SU-DHL-6 (cell line): Measurements from ENCODE around the gene DEDD2.

Source experiments
- H2AFZ ChIP-seq: fragments of 200-600 bp; sonication (generic); 2 replicates; pipeline ENCODE4 v1.6.1; 2014; ENCODE audit warnings: low read depth, mild to moderate bottlenecking, moderate library complexity, mixed read lengths, antibody characterized with exemption, low read length; ENCODE audit not compliant: severe bottlenecking
- H3F3A ChIP-seq: fragments of 200-600 bp; shearing (Covaris generic); 2 replicates; pipeline ENCODE4 v1.6.0; 2016; ENCODE audit warnings: antibody characterized with exemption, mild to moderate bottlenecking; ENCODE audit not compliant: insufficient read depth
- H3K27ac ChIP-seq: fragments of 200-600 bp; sonication (generic); 2 replicates; pipeline ENCODE4 v1.5.1; 2016; ENCODE audit warnings: low read depth, mild to moderate bottlenecking, low read length, moderate library complexity, mixed read lengths
- H3K27me3 ChIP-seq: fragments of 200-600 bp; sonication (generic), shearing (Covaris generic); 2 replicates; pipeline ENCODE4 v1.6.0; 2014; ENCODE audit warnings: mild to moderate bottlenecking, low read length
- H3K36me3 ChIP-seq: fragments of 200-600 bp; sonication (generic); 2 replicates; pipeline ENCODE4 v1.6.1; 2014; ENCODE audit warnings: mild to moderate bottlenecking, low read length, mixed read lengths
- H3K4me2 ChIP-seq: fragments of 300-600, 200-600 bp; shearing (Covaris generic), sonication (generic); 2 replicates; pipeline ENCODE4 v1.6.0; 2014; ENCODE audit warnings: low read length, low read depth, mild to moderate bottlenecking; ENCODE audit not compliant: poor library complexity, severe bottlenecking
- H3K4me3 ChIP-seq: fragments of 200-600 bp; sonication (generic); 2 replicates; pipeline ENCODE4 v1.5.1; 2014; ENCODE audit warnings: antibody characterized with exemption, low read length, mild to moderate bottlenecking, mixed read lengths; ENCODE audit not compliant: insufficient read depth, poor library complexity, severe bottlenecking
- H3K79me2 ChIP-seq: fragments of 200-600 bp; sonication (generic); 2 replicates; pipeline ENCODE4 v1.6.1; 2014; ENCODE audit warnings: mild to moderate bottlenecking, low read length, moderate library complexity; ENCODE audit not compliant: insufficient read depth
- H3K9ac ChIP-seq: fragments of 200-600 bp; sonication (generic); 2 replicates; pipeline ENCODE4 v1.7.0; 2014; ENCODE audit warnings: mild to moderate bottlenecking, low read length
- H3K9me2 ChIP-seq: fragments of 200-600 bp; sonication (generic); replicated peaks from 2 replicates; pipeline ENCODE4 v1.6.1; 2014; ENCODE audit warnings: low read length; ENCODE audit not compliant: insufficient read depth
- H3K9me3 ChIP-seq: fragments of 200-600 bp; sonication (generic); 2 replicates; pipeline ENCODE4 v1.6.1; 2014; ENCODE audit warnings: low read length, mixed read lengths; ENCODE audit not compliant: insufficient read depth
- H4K20me1 ChIP-seq: fragments of 200-600 bp; sonication (generic); 2 replicates; pipeline ENCODE4 v1.6.1; 2014; ENCODE audit warnings: low read depth, mild to moderate bottlenecking, antibody characterized with exemption, low read length, moderate library complexity, mixed read lengths
- CTCF ChIP-seq: fragments of 200-600 bp; sonication (generic); IDR thresholded peaks from one replicate; pipeline ENCODE4 v1.5.1; 2017; ENCODE audit warnings: antibody characterized with exemption, mild to moderate bottlenecking, low read length, moderate library complexity; ENCODE audit not compliant: insufficient read depth, poor library complexity, severe bottlenecking
- EZH2phosphoT487 ChIP-seq: fragments of 200-600 bp; sonication (generic), shearing (Covaris generic); conservative IDR thresholded peaks from 2 replicates; pipeline ENCODE4 v1.6.1; 2018; ENCODE audit warnings: mild to moderate bottlenecking, antibody characterized with exemption, low read length, moderate library complexity, mixed read lengths

The DEDD2 gene

GRCh38 chr19:42232435-42232834 lies 15.0 kb upstream of the DEDD2 start:
- Histone ChIP-seq H3K36me3 (no peaks in the 10 kb centered on the region; the same call in 1 of the 2 replicates), H4K20me1 (no peaks in the 10 kb centered on the region), H3K9ac (no peak overlapping the region), H3K4me2 (no peak overlapping the region), H3K79me2 (no peaks in the 10 kb centered on the region), H3K27me3 (no peaks in the 10 kb centered on the region), H3F3A (peaks cover 10% of the 10 kb centered on the region; the same call in 1 of the 2 replicates), H3K9me3 (no peaks in the 10 kb centered on the region), H2AFZ (no peak overlapping the region), H3K9me2 (no peaks in the 10 kb centered on the region), H3K4me3 (no peak overlapping the region), H3K27ac (no peak overlapping the region)
- no peak for TF ChIP-seq EZH2phosphoT487
- TF ChIP-seq CTCF: no peak

- H3K4me2 ChIP-seq: no peak overlapping the region
- no peak overlapping the region for H3K27ac ChIP-seq
- no peak for TF ChIP-seq EZH2phosphoT487
These were observed 13.1 kb upstream of the DEDD2 start for GRCh38 chr19:42230571-42230970.

DNA sequence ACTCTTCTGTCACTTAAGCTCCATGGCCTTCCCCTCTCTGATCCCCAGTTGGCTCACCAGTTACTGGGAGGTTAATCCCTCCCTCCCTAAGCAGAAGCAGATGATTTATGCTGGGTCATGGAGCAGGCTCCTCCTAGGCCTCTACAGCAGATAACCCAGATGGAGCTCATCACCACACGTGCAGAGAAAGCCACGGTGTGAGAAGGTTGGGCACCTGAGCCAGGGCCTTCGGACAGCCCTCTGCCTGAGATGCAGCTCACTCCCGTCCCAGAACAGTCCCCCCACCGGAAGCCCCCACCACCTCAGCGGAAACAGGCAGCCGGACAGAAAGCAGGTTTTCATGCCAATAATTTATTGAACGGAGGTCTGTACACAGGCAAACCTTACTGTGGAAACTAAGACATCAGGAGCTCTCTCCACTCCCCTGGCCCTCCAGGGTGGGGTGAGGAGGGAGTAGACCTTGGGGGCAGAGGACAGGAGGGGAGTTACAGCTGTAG lies 12.4 kb upstream of the DEDD2 start:
- Histone ChIP-seq H3K4me3 (no peak overlapping the region), H3F3A (peaks cover 10% of the 10 kb centered on the region; the same call in 1 of the 2 replicates), H3K36me3 (no peaks in the 10 kb centered on the region; the same call in 1 of the 2 replicates), H3K9ac (no peak overlapping the region), H3K79me2 (no peaks in the 10 kb centered on the region), H3K27ac (no peak overlapping the region), H3K9me2 (no peaks in the 10 kb centered on the region), H3K27me3 (no peaks in the 10 kb centered on the region), H3K9me3 (no peaks in the 10 kb centered on the region), H2AFZ (no peak overlapping the region), H3K4me2 (no peak overlapping the region), H4K20me1 (0 out of 2 replicates have a peak, but pooled peaks cover 4% of the 10 kb centered on the region)
- TF ChIP-seq EZH2phosphoT487 (no peak), CTCF (no peak)

More at GRCh38 chr19:42230571-42230970, 13.1 kb upstream of the DEDD2 start:
- Histone ChIP-seq H3K9ac (no peak overlapping the region), H3K9me2 (no peaks in the 10 kb centered on the region), H3K27me3 (no peaks in the 10 kb centered on the region), H3K9me3 (no peaks in the 10 kb centered on the region), H3K36me3 (no peaks in the 10 kb centered on the region; the same call in 1 of the 2 replicates), H4K20me1 (0 out of 2 replicates have a peak, but pooled peaks cover 4% of the 10 kb centered on the region), H3K4me3 (no peak overlapping the region), H3F3A (peaks cover 10% of the 10 kb centered on the region; the same call in 1 of the 2 replicates), H2AFZ (no peak overlapping the region), H3K79me2 (no peaks in the 10 kb centered on the region)

DNA sequence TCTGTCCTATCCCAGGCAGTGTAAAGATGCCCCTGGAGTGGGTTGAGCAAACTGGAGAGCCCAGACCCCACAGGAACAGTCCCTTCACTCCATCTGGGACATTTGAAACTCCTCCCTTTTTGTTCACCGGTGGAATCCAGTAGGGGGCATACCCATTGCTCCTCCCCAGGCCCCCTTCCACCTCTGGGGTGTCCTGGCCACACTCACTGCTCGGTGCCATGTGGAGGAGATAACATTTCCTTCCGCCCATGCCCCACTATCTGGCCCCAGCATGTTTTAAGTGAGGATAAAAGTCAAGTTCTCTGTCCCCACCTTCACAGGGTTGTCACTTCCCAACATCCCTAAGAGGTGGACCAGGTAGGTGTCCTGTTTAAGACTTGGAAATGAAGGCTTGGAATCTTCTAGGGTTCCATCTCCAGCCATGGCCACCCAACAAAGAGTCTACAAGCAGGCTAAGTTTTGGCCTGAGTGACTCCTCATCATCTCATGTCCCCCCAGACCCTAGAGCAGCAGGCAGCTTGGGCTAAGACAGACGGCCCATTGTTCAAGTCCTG lies 11.9 kb upstream of the DEDD2 start:
- no peak overlapping the region for H3K4me3 ChIP-seq
- H3K9me2 ChIP-seq: no peaks in the 10 kb centered on the region
- no peak overlapping the region for H3K9ac ChIP-seq
- H3K27me3 ChIP-seq: no peaks in the 10 kb centered on the region
- H3K4me2 ChIP-seq: no peak overlapping the region
- H4K20me1 ChIP-seq: 0 out of 2 replicates have a peak, but pooled peaks cover 4% of the 10 kb centered on the region
- peaks cover 10% of the 10 kb centered on the region; the same call in 1 of the 2 replicates for H3F3A ChIP-seq
- H3K27ac ChIP-seq: no peak overlapping the region
- H3K9me3 ChIP-seq: no peaks in the 10 kb centered on the region
- TF ChIP-seq CTCF: no peak
- no peak for TF ChIP-seq EZH2phosphoT487
- H3K79me2 ChIP-seq: no peaks in the 10 kb centered on the region
- H2AFZ ChIP-seq: no peak overlapping the region
- H3K36me3 ChIP-seq: no peaks in the 10 kb centered on the region; the same call in 1 of the 2 replicates
